KBM-7 (cell line): ENCODE measurements around the gene MOB3A.
"Not testable (repeated sequence)": the region's sequence is repeated elsewhere in the genome, so short reads cannot be mapped to it uniquely, and the experiment has no call there.

ENCODE experiments used
- DNase-seq: peaks from one replicate; pipeline ENCODE4 v3.0.0-alpha.2; 2015
- in situ Hi-C: fragments of 300-500 bp; cut with MboI; formaldehyde crosslinking; loops from 2 replicates; pipeline ENCODE4 v1.14.3; 2020; ENCODE audit warnings: low sequenced_read_pairs, low pct_unique_long_range_greater_than_20kb, mixed read lengths

MOB3A gene

GRCh38 chr19:2096034-2096479 is at the start of gene MOB3A:
Gene MOB3A, minus strand, starts transcription at chr19:2096326. Its CDS starts 17,766 bp downstream, at chr19:2078560.
- in situ Hi-C loops = no loop called here
- DNase-seq = no peak

- in situ Hi-C loops = no loop called here
- DNase-seq = no peak
Observed at GRCh38 chr19:2145831-2146241, 49.7 kb upstream of the MOB3A start.

- in situ Hi-C loops = no loop called here
- no peak for DNase-seq
Observed at GRCh38 chr19:2144190-2144589, 48.1 kb upstream of the MOB3A start.

GRCh38 chr19:2142173-2142829 is 46.2 kb upstream of the MOB3A start:
- DNase-seq = no peak
- in situ Hi-C loops = no loop called here

GRCh38 chr19:2140138-2140569 is 44.0 kb upstream of the MOB3A start:
- in situ Hi-C loops = no loop called here
- DNase-seq = no peak

GRCh38 chr19:2139385-2140137 is 43.4 kb upstream of the MOB3A start:
- in situ Hi-C loops = no loop called here
- DNase-seq = no peak

- no peak for DNase-seq
- in situ Hi-C loops = no loop called here
Observed at GRCh38 chr19:2138061-2138728, 42.1 kb upstream of the MOB3A start.

GRCh38 chr19:2136796-2137195 is 40.7 kb upstream of the MOB3A start:
- DNase-seq = no peak

GRCh38 chr19:2135474-2136402 is 39.6 kb upstream of the MOB3A start:
- in situ Hi-C loops = no loop called here
- no peak for DNase-seq

More at GRCh38 chr19:2136796-2137195, 40.7 kb upstream of the MOB3A start:
- in situ Hi-C loops = no loop called here

- no peak for DNase-seq
- in situ Hi-C loops = no loop called here
Observed at GRCh38 chr19:2132731-2133490, 36.8 kb upstream of the MOB3A start.

- in situ Hi-C loops = no loop called here
- no peak for DNase-seq
Observed at GRCh38 chr19:2132191-2132590, 36.1 kb upstream of the MOB3A start.

GRCh38 chr19:2131012-2131975 is 35.2 kb upstream of the MOB3A start:
- in situ Hi-C loops, DNase-seq: not testable (repeated sequence)

GRCh38 chr19:2129892-2130770 is 34.0 kb upstream of the MOB3A start:
- DNase-seq = no peak
- in situ Hi-C loops = no loop called here

GRCh38 chr19:2129486-2129885 is 33.4 kb upstream of the MOB3A start:
- in situ Hi-C loops = no loop called here
- DNase-seq = no peak

GRCh38 chr19:2129022-2129421 is 32.9 kb upstream of the MOB3A start:
- in situ Hi-C loops = no loop called here
- no peak for DNase-seq

- in situ Hi-C loops, DNase-seq: not testable (repeated sequence)
Observed at GRCh38 chr19:2128252-2128651, 32.1 kb upstream of the MOB3A start.
